GM21576 (cell line): ENCODE measurements around the gene L3MBTL1.
"Not testable (repeated sequence)": the region's sequence is repeated elsewhere in the genome, so short reads cannot be mapped to it uniquely, and the experiment has no call there.

Source experiments
- ATAC-seq: cut with Tn5 transposase; IDR thresholded peaks from one replicate; pipeline ENCODE4 v1.9.1; 2021; ENCODE audit warnings: mild to moderate bottlenecking, moderate library complexity; ENCODE audit not compliant: unreplicated experiment

L3MBTL1 gene

GRCh38 chr20:43584448-43585136 is 77.1 kb downstream of the L3MBTL1 start:
- no peak for ATAC-seq

DNA sequence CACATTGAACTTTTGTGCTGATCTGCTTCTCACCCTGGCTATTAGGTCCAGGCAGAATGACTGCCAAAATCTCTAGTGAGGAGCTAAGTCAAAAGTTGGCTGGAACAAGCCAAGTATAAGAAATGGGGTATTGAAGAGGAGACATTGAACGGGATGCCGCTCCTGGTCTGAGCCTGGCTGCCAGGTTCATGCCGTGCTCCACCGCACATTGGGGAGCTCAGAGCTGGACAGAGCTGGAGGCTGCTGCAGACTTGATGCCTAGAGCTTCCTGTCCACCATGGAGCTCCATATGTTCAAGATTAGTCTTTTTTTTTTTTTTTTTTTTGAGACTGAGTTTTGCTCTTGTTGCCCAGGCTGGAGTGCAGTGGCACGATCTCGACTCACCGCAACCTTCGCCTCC is 79.1 kb downstream of the L3MBTL1 start:
- no peak for ATAC-seq

DNA sequence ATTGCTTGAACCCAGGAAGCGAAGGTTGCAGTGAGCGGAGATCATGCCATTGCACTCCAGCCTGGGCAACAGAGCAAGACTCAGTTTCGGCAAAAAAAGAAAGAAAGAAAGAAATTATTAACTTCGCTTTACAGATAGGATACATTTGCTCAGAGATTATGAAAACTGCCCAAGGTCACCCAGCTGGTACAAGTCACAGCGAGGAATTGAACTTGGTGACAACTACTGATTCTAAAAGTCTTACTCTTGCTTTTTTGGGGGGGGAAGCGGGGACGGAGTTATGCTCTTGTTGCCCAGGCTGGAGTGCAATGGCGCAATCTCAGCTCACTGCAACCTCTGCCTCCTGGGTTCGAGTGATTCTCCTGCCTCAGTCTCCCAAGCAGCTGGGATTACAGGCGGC is 81.0 kb downstream of the L3MBTL1 start:
- not testable (repeated sequence) for ATAC-seq

DNA sequence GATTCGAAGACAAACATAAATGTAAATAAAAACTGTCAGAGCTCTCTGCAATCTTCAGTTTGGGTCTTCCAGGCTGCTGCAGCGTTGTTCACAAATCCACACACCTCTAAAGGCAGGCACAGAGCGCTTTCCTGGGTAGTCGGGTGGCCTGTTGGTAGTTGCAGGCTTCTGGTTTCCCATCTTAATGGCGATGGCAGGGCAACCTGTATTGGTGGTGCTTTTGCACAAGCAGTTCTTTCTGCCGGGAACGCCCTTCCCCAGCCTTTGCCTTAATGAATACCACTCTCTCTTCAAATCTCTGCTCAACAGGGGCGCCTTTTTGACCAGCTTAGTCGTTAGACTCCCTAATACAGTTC is 82.5 kb downstream of the L3MBTL1 start:
- no peak for ATAC-seq

- peak; percentile 97 for ATAC-seq
These were observed 83.2 kb downstream of the L3MBTL1 start, which contains the start of gene IFT52 for GRCh38 chr20:43590392-43591303. IFT52 (plus strand) TSS chr20:43590937; CDS start chr20:43594699, 3,762 bp downstream.
